NCI-H128 (cell line): ENCODE measurements around the gene PROKR1.
"Not testable (repeated sequence)": the region's sequence is repeated elsewhere in the genome, so short reads cannot be mapped to it uniquely, and the experiment has no call there.

Experiments
- DNase-seq: peaks from one replicate; lab custom pipeline; 2025; ENCODE audit not compliant: unreplicated experiment; lab: John Stamatoyannopoulos, UW

Gene PROKR1

DNA sequence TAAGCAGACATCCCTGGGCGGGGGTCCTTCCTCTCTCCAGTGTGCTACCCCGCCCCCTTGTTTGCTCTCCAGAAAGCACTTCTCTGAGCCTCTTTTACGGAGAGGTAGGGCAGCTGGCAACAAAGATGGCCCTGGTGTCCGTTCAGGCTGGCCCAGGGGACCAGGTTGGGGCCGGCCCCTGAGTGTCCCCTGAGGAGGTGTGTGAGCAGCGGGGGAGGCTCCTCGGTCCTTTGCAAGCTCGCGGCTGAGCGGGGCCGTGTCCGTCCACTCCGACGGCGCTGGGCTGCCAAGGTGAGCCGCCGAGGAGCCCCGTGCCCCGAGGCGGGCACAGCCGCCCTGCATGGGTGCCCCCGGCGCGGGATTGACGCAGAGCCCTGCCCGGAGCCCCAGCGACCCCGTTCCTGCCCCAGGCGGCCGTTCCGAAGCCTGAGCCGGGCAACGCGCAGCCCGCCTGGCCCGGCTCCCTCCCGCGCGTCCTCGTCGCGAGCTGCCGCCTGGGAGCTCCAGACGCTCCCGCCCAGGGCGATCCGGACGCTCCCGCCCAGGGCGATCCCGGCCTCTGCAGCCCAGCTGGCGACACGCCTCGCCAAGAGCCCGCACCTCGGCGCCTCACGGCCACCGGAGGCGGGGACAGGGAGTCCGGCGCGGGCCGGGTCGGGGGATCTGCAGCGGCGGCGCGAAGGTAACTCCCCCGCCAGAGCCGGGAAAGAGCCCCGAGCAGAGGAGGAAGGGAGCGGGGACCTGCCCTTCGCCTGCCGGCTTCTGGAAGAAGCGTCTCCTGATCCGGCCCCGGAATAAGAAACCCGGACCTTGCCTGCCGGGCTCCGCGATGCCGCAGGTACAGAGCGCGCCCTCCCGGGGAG is at the start of gene PROKR1:
Gene PROKR1 (plus strand): TSS at position 569 of the 863 bp plus-strand sequence. CDS start 2,243 bp downstream, outside the sequence.
- no peak for DNase-seq

DNA sequence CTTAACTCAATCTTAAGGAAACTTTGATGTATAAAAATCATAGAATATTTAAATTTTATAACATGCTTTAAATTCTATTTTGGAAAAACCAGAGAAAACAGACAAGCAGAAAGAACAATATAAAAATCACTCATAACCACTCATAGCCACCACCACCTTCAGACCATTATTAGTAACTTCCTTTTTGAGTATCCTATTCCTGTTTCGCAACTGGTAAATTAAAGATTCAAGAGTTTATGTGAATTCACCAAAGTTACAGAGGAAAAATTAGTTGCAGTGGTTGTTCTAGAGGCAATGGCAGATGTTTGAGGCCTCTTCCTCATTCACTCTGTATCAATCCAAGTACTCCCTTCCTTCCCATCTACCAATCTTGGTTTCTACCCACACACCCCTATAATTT is 49.3 kb upstream of the PROKR1 start:
- no peak for DNase-seq

DNA sequence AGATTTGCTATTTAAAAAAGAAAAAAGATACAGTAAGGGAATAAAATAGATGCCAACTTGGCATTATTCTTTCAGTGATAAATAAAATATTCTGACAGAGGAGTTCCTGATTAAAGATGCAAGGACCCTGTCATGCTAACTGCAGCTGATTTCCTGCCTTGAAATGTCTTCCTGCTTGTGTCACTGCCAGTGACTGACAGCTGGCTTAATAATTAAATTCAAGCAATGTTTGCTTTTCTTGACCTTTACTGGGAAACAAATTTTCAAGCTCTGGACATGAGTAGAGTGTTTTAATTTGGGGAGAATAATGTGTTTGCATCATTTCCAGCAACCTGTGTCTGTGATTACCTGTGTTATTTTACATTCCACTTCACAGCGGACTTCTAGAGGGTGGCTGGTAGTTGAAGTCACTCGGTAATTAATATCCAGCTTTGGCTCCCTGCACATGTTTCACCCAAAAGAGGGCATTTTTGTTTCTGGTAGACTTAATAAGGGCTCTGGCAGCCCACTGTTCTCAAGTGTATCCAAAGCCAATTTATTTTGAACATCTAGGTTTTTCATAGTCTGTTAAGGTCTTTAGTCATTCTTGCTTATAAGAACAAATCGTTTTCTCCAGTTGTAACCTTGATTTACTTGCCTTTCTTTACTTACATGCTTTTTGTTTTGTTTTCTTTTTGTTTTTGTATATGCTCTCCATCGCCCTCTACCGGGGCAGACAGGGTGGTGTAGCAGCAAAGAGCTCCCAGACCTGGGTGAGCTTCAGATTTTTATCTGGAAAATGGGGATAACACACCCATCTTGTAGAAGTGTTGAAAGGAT is 48.5 kb upstream of the PROKR1 start:
- no peak for DNase-seq

DNA sequence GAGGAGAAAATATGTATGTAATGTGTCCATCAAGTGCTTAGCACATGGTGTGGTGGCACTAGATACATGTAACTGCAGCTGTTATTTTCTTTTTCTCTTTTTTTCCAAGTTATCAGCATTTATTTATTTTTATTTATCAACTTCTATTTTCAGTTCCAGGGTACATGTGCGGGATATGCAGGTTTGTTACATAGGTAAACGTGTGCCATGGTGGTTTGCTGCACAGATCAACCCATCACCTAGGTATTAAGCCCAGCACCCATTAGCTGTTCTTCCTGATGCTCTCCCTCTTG is 47.9 kb upstream of the PROKR1 start:
- DNase-seq: not testable (repeated sequence)

DNA sequence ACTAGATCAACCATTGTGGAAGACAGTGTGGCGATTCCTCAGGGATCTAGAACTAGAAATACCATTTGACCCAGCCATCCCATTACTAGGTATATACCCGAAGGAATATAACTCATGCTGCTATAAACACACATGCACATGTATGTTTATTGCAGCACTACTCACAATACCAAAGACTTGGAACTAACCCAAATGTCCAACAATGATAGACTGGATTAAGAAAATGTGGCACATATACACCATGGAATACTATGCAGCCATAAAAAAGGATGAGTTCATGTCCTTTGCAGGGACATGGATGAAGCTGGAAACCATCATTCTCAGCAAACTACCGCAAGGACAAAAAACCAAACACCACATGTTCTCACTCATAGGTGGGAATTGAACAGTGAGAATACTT is 42.9 kb upstream of the PROKR1 start:
- DNase-seq: not testable (repeated sequence)

DNA sequence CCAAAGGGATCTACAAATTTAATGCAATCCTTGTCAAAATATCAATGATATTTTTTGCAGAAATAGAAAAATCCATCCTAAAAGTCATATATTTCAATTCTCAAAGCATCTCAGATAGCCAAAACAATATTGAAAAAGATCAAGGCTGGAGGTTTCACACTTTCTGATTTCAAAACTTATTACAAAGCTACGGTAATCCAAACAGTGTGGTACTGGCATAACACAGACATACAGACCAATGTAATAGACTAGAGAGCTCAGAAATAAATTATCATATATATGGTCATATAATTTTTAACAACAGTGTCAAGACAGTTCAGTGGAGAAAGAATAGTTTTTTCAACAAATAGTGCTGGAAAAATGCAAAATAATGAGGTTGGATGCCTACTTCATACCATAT is 40.3 kb upstream of the PROKR1 start:
- no peak for DNase-seq

DNA sequence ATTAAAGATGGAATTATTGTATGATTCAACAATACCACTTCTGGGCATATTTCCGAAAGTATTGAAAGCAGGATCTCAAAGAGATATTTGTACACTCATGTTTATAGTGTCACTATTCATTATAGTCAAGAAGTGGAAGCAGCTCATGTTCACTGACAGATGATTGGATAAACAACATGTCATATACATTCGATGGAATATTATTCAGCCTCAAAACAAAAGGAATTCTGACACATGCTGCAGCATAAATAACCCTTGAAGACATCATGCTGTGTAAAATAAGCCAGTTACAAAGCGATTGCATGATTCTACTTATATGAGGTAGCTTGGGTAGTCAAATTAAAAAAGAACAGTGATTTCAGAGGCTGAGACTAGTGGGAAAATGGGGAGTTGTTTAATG is 39.3 kb upstream of the PROKR1 start:
- no peak for DNase-seq

DNA sequence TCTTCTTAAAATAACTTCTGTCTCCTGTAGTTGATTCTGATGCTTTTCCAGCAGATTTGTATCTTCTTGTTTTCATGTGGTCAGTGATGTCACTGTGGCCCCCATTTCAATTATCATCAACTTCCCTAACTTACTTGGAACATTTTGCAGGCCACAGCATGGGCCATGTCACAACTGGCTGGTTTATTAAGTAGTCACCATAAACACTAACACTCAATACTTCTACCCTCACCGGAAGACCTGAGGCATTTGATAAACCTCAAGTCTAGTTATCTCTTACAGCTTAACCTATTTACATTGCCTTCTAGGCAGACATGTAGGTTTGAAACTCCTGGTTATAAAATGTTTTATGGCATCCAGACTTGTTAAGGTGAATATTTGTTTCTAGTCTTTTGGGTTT is 37.4 kb upstream of the PROKR1 start:
- no peak for DNase-seq

DNA sequence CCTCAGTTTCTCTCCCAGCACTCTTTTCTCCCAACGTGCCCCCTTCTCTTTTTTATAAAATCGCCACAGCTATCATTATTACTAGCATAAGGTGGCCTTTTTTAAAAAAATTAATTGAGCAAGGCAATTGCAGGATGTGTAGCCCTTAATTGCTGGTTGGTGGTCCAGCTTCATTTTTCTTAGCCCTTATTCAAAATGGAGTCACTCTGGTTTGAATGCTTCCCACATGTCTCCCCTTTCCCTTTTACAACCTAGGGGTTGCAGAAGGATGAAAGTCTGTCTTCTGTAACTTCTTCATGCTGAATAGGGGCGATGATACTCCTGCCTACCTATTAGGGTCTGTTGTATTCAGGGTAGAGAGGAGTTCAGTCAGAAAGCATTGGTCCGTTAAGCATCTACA is 36.6 kb upstream of the PROKR1 start:
- DNase-seq: no peak

DNA sequence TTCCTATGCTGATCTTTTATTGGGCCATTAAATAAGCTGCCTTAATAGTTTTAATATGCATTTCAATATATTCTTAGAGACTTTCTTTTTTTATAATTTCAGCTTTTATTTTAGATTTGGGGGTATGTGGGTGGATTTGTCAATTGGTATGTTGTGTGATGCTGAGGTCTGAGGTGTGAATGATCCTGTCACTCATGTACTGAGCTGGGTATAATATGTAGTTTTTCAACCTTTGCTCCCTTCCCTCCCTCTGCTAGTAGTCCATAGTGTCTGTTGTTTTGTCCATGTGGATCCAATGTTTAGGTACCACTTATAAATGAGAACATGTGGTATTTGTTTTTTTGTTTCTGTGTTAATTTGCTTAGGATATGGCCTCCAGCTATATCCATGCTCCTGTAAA is 35.5 kb upstream of the PROKR1 start:
- no peak for DNase-seq

DNA sequence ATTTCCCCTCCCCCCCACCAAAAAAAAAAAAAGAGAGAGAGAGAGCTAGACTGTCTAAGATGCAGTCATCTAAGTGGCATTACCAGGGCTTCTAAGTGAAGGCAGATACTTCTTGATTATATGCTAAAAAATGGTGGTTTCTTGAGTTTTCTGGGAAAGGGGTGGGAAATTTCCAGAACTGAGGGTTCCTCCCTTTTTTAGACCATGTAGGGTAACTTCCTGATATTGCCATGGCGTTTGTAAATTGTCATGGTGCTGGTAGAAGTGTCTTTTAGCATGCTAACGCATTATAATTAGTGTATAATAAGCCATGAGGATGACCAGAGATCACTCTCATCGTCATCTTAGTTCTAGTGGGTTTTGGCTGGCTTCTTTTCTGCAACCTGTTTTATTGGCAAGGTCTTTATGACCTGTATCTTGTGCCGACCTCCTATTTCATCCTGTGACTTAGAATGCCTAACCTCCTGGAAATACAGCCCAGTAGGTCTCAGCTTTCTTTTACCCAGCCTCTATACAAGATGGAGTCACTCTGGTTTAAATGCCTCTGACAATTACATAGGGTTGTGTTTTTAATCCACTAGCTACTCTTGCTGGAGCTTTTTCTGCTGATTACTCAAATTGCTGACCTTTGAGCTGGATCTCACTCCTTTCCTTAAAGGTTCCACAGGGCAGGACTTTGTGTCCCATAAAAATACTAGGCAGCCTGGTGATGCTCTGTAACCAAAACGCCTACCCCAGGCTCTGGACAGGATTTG is 30.4 kb upstream of the PROKR1 start:
- DNase-seq: no peak

DNA sequence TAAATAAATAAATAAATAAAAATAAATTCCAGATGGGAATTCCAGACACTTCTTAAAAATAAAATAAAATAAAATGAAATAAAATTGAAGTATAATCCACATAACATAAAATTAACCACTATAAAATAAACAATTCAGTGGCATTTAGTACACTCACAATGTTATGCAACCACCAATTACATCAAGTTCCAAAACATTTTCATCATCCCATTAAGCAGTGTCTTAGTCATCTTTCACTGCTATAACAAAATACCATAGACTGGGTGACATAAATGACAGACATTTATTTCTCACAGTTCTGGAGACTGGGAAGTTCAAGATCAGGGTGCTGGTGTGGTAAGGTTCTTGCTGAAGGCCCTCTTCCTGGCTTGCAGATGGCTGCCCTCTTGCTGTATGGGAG is 22.6 kb upstream of the PROKR1 start:
- DNase-seq: no peak

DNA sequence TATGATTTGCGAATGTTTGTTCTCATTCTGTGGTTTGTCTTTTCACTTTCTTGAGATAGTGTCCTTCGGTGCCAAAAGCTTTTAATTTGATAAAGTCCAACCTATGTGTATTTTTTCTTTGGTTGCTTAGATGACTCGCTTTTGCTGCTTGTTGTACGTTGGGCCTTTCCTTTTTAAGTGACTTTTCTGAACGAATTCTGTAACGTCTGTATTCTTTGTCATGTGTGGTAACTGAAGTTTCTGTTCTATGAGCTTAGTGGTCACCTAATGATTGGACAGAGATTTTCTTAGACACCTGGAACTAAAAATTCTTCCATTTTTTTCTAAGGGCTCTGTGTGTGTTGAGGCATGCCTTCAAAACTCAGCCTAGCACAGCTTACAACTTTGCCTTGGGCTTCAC is 19.6 kb upstream of the PROKR1 start:
- no peak for DNase-seq

DNA sequence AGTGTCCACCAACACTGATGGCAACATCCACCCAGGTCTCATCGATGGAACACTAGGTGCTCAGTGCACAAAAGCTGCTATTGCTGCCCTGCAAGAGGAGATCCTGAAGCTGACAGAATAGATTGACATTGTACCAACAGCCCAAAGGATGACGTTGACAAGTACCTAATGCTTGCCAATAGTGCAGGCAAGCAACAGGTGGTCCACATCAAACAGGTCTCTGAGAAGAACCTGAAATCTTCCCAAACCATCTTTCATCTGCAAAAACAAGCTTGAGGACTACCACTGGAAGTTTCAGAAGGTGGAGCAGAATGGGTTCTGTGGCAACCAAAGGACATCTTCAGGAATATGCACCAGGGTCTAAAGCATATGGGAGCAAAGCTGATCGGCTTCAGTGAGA is 15.8 kb upstream of the PROKR1 start:
- no peak for DNase-seq

DNA sequence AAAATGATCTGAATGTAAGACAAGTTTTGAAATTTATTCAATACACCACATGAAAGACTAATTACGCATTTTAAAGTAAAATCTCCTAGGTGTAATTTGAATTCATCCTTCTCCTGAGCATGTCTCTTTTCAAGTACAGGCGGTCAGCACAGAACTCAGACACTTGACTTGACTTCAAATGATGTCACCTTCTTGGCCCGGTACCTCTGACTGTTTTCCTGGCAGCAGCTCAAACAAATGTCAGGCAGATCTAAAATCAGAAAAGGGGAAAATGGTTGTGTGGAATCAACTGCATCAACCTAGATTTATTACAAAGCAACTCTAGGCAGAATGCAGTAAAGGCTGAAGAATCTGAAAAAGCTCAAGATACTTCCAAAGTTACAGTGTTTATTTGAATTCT is 11.4 kb upstream of the PROKR1 start:
- no peak for DNase-seq

DNA sequence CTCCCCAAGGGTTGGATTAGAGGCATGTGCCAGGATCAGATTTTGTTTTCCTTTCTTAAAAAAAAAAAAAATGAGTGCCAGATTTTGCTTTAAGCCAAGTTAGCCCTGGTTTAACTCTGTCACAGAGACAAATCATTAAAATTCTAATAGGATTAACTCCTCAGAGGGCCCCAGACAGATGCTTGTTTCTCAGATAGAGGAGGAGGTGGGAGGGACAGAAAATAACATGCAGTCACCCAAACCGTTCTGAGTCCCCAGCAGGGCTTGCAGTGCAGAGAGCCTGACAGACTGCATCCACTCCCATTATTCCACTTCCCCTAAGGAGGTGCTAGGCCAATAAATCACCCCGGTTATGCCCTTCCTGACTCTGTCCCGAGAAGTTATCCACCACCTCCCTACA is 6.3 kb upstream of the PROKR1 start:
- DNase-seq: no peak

DNA sequence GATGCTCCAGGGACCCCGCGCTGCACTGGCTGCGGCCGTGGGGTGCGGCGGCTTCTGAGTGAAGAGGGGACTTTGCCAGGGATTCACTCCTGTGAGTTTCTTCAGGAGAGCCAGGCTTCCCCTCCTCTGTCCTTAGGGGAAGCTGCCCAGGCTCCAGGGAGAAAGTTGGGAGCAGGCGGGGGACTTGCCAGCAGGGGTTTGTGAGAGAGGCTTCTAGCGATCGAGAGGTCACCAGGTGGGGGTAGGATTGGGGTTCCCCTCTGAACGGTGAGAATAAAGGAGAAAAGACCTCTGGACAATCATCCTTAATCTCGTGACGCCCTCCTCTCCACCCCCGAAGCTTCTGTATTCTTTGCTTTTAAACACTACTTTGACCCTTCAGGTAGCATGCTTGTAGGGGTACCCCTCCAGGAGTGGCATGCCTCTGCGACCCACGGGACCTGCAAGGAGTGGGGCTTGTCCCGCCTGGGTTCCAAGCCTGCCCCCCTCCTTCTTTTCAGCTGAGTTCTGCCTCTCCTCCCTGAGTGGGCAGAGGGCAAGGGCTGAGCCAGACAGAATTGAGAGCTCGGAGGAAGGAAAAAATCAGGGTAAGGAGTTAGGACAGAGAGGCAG is 601 bp downstream of the PROKR1 start:
- no peak for DNase-seq

DNA sequence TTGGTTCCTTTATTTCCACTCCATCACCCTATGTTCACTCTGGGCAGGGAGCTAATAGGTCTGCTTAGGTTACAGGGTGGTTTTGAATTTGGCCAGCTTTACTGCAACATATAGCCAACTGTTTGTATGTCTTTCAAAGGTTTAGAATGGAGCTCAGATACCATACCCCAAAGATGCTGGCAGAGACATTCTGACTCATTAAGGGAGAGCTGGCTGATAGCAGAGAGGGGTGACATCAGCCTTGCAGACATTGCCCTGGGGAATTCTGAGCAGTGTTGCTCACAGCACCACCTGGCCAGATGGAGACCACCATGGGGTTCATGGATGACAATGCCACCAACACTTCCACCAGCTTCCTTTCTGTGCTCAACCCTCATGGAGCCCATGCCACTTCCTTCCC is 2.1 kb downstream of the PROKR1 start:
- DNase-seq: no peak

DNA sequence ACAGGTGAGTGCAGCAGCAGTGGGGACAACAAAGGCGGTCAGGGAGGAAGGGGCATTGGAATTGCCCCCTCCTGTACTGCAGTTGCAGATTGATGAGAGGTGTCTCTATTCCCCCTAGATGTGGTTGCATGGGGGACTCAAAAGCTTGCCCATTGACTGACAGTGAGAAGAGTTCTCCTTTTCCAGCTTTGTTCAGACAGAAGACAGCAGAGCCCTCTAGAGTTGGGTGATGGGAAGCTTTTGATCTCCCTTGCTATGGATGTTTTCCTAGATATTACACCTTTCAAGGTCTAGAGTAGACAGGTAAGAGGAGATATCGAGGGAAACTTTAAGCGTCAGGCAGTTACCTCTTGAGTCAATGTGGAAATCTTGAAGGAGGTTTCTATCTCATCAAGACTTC is 2.9 kb downstream of the PROKR1 start:
- DNase-seq: no peak

DNA sequence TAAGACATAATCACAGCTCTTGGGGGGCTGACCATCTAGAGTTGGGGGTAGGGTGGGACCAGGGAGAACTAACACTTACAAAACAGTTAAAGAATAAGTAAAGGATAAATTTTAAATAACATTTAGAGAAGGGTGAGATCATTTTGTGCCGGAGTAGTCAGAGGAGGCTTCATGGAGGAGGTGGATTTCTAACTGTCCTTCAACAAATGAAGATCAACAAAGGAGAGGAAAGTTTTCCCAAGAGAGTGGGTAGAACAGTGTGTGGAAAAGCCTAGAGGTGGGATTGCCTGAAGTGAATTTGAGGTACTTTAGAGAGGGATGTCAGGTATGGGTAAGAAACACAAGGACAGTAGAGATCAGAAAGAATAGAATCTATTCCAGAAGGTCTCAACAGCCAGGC is 7.3 kb downstream of the PROKR1 start:
- no peak for DNase-seq

DNA sequence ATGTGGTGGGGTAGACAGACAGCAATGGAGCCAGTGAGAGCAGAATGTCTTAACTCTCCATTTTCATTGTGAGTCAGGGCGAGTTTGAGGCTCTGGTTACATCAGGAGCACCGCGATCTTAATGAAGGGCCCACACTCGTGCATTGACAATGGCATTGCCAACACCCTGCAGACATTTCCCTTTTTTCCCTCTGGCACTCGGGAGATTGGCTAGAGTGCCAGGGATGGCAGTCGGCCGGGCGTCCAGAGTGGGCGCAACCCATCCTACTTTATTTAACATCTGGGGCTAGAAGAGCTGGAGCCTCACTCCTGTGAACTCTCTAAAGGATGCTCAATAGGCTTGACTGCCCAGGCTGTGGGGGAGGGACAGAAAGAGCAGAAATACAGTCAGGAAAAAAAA is 9.7 kb downstream of the PROKR1 start:
- DNase-seq: no peak
